NCI-H128 (cell line): ENCODE data around the gene ZKSCAN8.

Source experiments
- DNase-seq: peaks from one replicate; lab custom pipeline; 2025; ENCODE audit not compliant: unreplicated experiment; lab: John Stamatoyannopoulos, UW

Gene ZKSCAN8

DNA sequence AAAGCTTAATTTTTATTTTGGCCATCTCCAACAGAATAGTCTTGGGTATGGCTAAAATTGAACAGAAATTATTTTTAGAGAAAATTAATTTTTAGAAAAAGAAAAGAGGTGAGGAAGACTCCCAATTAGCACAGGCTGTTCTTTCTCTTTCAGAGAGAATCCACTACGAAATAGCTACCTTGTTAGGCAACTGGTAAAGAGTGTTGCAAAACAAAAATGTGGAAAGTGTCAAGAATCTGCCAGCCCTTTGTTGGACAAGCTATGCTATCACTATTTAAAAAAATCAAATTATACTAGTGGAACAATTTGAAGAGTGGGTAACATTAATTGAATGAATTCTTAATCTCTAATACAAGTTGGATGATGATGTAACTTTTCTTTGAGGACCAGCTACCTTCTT lies 64.2 kb downstream of the ZKSCAN8 start:
- DNase-seq, result no peak

DNA sequence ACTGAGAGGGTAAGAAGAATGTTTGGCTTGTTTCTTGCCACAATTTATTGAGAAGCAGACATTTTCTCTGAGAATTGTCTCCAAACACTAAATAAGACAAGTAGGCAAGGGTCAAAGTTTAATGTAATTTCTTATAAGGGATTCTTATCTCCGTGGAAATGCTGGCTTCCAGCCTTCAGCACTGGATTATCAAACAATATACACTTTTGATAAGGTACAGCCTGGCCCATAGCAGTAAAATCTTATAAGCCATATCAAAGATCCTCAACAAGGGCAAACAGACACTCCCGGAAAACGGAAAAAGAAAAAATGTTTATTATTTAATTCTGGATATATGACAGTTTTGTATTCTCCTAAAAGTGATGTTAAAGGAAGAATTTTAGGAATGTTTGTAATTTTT lies 64.8 kb downstream of the ZKSCAN8 start:
- no peak for DNase-seq

GRCh38 chr6:28206928-28207509 lies 65.3 kb downstream of the ZKSCAN8 start:
- DNase-seq, result no peak

DNA sequence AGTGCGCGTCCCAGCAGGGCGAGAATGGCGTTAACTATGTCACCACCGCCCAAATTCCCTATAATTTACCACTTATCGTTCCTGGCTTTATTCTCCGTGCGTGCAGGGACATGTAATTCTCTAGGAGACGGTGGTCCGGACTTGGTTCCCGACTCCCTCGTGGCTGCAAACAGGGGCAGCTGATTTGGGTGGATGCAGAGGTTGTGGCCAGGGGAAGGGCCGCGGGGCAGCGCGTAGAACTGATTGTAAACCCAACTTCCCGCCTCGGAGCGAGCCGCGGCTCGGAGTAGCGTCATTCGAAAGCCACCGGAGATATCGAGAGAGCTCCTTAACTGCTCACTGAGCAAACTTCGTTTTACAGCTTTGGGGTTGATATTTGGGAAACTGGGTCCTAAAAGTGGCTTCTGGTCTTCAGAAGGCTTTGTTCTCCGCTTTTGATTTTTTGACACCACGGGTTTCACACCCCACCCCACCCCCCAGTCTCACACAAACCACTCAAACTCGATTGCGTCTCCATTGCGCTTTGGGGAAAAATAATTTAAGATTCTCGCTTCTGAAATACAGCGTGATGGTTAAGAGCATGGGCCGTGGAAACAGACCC lies 65.9 kb downstream of the ZKSCAN8 start:
- no peak for DNase-seq

DNA sequence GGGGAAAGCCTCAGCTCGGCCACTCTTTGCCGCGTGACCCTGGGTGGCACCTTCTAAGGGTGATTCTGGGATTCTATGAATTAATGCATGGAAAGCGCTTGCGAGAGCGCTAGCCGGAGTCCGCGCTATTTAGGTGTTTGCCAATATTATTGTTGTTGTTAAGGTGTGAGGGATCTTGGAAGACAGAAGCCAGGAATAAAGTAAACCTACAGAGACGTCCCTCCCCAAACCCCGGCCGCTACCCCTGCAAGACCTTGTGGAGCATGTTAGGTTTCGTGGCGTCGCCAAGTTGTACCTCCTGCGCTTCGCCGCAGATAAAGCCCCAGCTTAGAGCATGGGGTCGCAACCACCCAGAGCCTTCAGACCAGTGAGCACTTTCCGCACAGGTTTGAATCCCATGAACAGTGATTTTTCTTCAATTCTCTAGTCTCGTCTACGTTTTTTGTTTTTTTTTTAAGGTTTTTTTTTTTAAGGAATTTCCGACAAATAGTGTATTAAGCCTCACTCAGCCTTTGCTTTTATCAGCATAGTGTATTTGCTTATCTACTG lies 66.5 kb downstream of the ZKSCAN8 start:
- DNase-seq, result no peak
